Fibroblast of lung (primary cell): ENCODE measurements around the gene ZNF682.

Experiments
- EZH2 ChIP-seq: IDR thresholded peaks from 2 replicates; pipeline ENCODE4 v1.5.1; 2012; ENCODE audit warnings: low read length, control low read depth, mild to moderate bottlenecking; ENCODE audit errors: missing control alignments
- TF ChIP-seq, protein P1 (sequence below), 2 donors: IDR thresholded peaks in 1 of 2; conservative IDR thresholded peaks in 1 of 2; 1 replicate in 1 of 2; 2 replicates in 1 of 2; pipeline ENCODE4 v1.5.1; 2011 to 2012; ENCODE audit warnings: low read length in 2 of 2, control low read depth in 1 of 2, inconsistent platforms in 1 of 2, low read depth in 1 of 2, mild to moderate bottlenecking in 1 of 2

DNA sequence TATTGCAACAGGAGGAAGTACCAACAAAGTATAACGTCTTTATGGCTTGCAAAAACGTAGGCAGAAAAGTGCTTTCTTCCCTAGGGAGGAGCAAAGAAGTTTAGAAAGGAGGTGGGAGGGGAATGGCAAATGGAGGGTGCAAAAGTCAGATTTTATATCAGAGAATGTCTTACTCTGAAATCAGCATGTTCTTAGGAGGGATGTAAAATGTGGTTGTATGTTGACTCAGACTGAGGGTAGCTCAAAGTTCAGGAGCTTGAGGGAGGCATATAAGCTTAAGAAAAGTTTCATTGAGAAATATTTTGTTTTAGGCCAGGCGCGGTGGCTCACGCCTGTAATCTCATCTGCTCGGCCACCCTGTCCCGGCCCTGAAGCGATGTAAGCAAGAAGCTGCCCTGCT, 40.2 kb upstream of the ZNF682 start:
- TF ChIP-seq, protein P1, sequence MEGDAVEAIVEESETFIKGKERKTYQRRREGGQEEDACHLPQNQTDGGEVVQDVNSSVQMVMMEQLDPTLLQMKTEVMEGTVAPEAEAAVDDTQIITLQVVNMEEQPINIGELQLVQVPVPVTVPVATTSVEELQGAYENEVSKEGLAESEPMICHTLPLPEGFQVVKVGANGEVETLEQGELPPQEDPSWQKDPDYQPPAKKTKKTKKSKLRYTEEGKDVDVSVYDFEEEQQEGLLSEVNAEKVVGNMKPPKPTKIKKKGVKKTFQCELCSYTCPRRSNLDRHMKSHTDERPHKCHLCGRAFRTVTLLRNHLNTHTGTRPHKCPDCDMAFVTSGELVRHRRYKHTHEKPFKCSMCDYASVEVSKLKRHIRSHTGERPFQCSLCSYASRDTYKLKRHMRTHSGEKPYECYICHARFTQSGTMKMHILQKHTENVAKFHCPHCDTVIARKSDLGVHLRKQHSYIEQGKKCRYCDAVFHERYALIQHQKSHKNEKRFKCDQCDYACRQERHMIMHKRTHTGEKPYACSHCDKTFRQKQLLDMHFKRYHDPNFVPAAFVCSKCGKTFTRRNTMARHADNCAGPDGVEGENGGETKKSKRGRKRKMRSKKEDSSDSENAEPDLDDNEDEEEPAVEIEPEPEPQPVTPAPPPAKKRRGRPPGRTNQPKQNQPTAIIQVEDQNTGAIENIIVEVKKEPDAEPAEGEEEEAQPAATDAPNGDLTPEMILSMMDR (conservative IDR thresholded peaks at IDR 0.05 in 1 of 2, IDR thresholded peaks at IDR 0.05 in 1 of 2; ENCODE audit: low read depth in 1 of 2, low read length in 2 of 2), result no peak
- TF ChIP-seq EZH2, result no peak
